Fibroblast of lung (primary cell): ENCODE data around the gene GPR84.

Experiments used
- EZH2 ChIP-seq: IDR thresholded peaks from 2 replicates; pipeline ENCODE4 v1.5.1; 2012; ENCODE audit warnings: low read length, control low read depth, mild to moderate bottlenecking; ENCODE audit errors: missing control alignments
- TF ChIP-seq, protein P1 (sequence below), 2 donors: IDR thresholded peaks in 1 of 2; conservative IDR thresholded peaks in 1 of 2; 1 replicate in 1 of 2; 2 replicates in 1 of 2; pipeline ENCODE4 v1.5.1; 2011 to 2012; ENCODE audit warnings: low read length in 2 of 2, control low read depth in 1 of 2, inconsistent platforms in 1 of 2, low read depth in 1 of 2, mild to moderate bottlenecking in 1 of 2

- TF ChIP-seq, protein P1, sequence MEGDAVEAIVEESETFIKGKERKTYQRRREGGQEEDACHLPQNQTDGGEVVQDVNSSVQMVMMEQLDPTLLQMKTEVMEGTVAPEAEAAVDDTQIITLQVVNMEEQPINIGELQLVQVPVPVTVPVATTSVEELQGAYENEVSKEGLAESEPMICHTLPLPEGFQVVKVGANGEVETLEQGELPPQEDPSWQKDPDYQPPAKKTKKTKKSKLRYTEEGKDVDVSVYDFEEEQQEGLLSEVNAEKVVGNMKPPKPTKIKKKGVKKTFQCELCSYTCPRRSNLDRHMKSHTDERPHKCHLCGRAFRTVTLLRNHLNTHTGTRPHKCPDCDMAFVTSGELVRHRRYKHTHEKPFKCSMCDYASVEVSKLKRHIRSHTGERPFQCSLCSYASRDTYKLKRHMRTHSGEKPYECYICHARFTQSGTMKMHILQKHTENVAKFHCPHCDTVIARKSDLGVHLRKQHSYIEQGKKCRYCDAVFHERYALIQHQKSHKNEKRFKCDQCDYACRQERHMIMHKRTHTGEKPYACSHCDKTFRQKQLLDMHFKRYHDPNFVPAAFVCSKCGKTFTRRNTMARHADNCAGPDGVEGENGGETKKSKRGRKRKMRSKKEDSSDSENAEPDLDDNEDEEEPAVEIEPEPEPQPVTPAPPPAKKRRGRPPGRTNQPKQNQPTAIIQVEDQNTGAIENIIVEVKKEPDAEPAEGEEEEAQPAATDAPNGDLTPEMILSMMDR (conservative IDR thresholded peaks at IDR 0.05 in 1 of 2, IDR thresholded peaks at IDR 0.05 in 1 of 2; ENCODE audit: low read depth in 1 of 2, low read length in 2 of 2): no peak
- no peak for TF ChIP-seq EZH2
Measured at GRCh38 chr12:54368025-54368708, 3.9 kb upstream of the GPR84 start.
